Stomach (tissue), 9 donors: ENCODE measurements around the gene POLR2I. TPM values are rescaled to one million over a fixed set of nuclear protein-coding genes. Genes with fewer than 3 reads are reported as not detected.

Experiments used
- DNase-seq, 2 donors: peaks; one replicate each; pipeline versions ENCODE4 v3.0.0 to v3.0.0-alpha.2; 2013 to 2019
- H3K27ac ChIP-seq, 5 donors: fragments of 200-600 bp in 4 of 5; sonication (generic) in 4 of 5; one replicate each; pipeline ENCODE4 v1.5.1; 2013 to 2019; ENCODE audit warnings: mild to moderate bottlenecking in 1 of 5, moderate library complexity in 1 of 5
- H3K27me3 ChIP-seq, 3 donors: fragments of 200-600 bp; sonication (generic); one replicate each; pipeline ENCODE4 v1.5.1; 2017 to 2019; ENCODE audit warnings: mixed run types in 1 of 3
- H3K36me3 ChIP-seq, 4 donors: fragments of 200-600 bp; sonication (generic); 1 replicate in 3 of 4; 2 replicates in 1 of 4; pipeline ENCODE4 v1.5.1; 2016 to 2019
- H3K4me1 ChIP-seq, 4 donors: fragments of 200-600 bp; sonication (generic); one replicate each; pipeline ENCODE4 v1.5.1; 2016 to 2019
- H3K4me3 ChIP-seq, 4 donors: fragments of 200-600 bp; sonication (generic) in 3 of 4; one replicate each; pipeline ENCODE4 v1.5.1; 2016 to 2019; ENCODE audit warnings: mild to moderate bottlenecking in 1 of 4
- H3K9me3 ChIP-seq, 4 donors: fragments of 200-600 bp; sonication (generic); one replicate each; pipeline ENCODE4 v1.5.1; 2016 to 2019
- CTCF ChIP-seq, 7 experiments: fragments of 450-650 bp in 4 of 7; fragments of 200-600 bp in 3 of 7; sonication (generic) in 3 of 7; IDR thresholded peaks; one replicate each; pipeline ENCODE4 v1.5.1; 2016 to 2019; ENCODE audit warnings: antibody characterized with exemption in 7 of 7, control low read depth in 2 of 7, mild to moderate bottlenecking in 1 of 7
- EP300 ChIP-seq: sonication (generic); formaldehyde crosslinking; IDR thresholded peaks from one replicate; pipeline ENCODE4 v1.6.1; 2017; ENCODE audit warnings: antibody characterized with exemption
- POLR2A ChIP-seq, 4 donors: fragments of 450-650 bp; IDR thresholded peaks; one replicate each; pipeline ENCODE4 v1.6.1; 2016; ENCODE audit warnings: antibody characterized with exemption in 4 of 4, control low read depth in 2 of 4, mild to moderate bottlenecking in 1 of 4, moderate library complexity in 1 of 4
- POLR2AphosphoS5 ChIP-seq, 3 donors: sonication (generic); formaldehyde crosslinking; IDR thresholded peaks; one replicate each; pipeline ENCODE4 v1.6.1; 2016; ENCODE audit warnings: antibody characterized with exemption in 3 of 3
- WGBS, 5 donors: extraction: QIAGEN DNeasy Blood & Tissue Kit in 3 of 5; methylation state at CpG; one replicate each; pipeline versions ENCODE4 v1.1.5 to v1.1.7; 2013 to 2018; 5-methylcytosine and 5-hydroxymethylcytosine counted together
- intact Hi-C: fragments of 100-400 bp; cut with DNase I; formaldehyde crosslinking; loops from one replicate; pipeline ENCODE4 v1.15.1; 2023; ENCODE audit warnings: low total_unique reads
- polyA plus RNA-seq, 3 donors: library from polyadenylated mRNA; stranded (reverse); fragments of 200-250 nt; gene quantifications; one replicate each; pipeline ENCODE4 v1.2.3, GENCODE V29; 2013
- total RNA-seq, 5 donors: library from RNA; depleted of rRNA; stranded (reverse); fragments of >200 nt; gene quantifications; one replicate each; pipeline versions ENCODE4 v1.1.0 to v1.2.3, GENCODE V29; 2014 to 2016
- donor health status: healthy with polysubstance abuse.
- donor health status: Bipolar disorder and iron deficiency.
- donor health status: healthy.

Gene POLR2I
- total and polyA plus RNA-seq, 8 donors, result 16.2 to 199 (median 89.6) TPM

GRCh38 chr19:36103842-36104552 lies 10.7 kb downstream of the POLR2I start:
- Histone ChIP-seq H3K27me3 (no peaks in the 10 kb centered on the region), H3K36me3 (peaks cover 0 to 36% (median 21%) of the 10 kb centered on the region in 4 donors), H3K4me1 (no peaks in the 10 kb centered on the region), H3K4me3 (no peak overlapping the region), H3K27ac (no peak overlapping the region), H3K9me3 (no peaks in the 10 kb centered on the region)
- 89 to 93% (median 92%) methylated on average over 9 to 12 of the region's 12 CpGs for WGBS, 5 donors
- DNase-seq, result no peak
- intact Hi-C loops, result no loop called here
- TF ChIP-seq CTCF (IDR thresholded peaks at IDR 0.05) (no peak), POLR2A (IDR thresholded peaks at IDR 0.05) (no peak), EP300 (no peak), POLR2AphosphoS5 (IDR thresholded peaks at IDR 0.05) (no peak)

GRCh38 chr19:36103040-36103626 lies 11.5 kb downstream of the POLR2I start:
- Histone ChIP-seq H3K27me3 (no peaks in the 10 kb centered on the region), H3K4me3 (no peak overlapping the region), H3K4me1 (no peaks in the 10 kb centered on the region), H3K9me3 (no peaks in the 10 kb centered on the region), H3K27ac (no peak overlapping the region), H3K36me3 (peaks cover 0 to 35% (median 19%) of the 10 kb centered on the region in 4 donors)
- no peak for TF ChIP-seq POLR2A (IDR thresholded peaks at IDR 0.05)
- TF ChIP-seq EP300, result no peak
- TF ChIP-seq POLR2AphosphoS5 (IDR thresholded peaks at IDR 0.05), result no peak
- no peak for TF ChIP-seq CTCF (IDR thresholded peaks at IDR 0.05)
- 90 to 95% (median 92%) methylated on average over 13 to 24 of the region's 24 CpGs for WGBS, 5 donors
- no peak for DNase-seq
- intact Hi-C loops, result no loop called here

GRCh38 chr19:36101550-36102327 lies 12.9 kb downstream of the POLR2I start:
- Histone ChIP-seq H3K9me3 (no peaks in the 10 kb centered on the region), H3K27ac (no peak overlapping the region), H3K4me1 (no peaks in the 10 kb centered on the region), H3K4me3 (no peak overlapping the region), H3K36me3 (peaks cover 0 to 21% (median 13%) of the 10 kb centered on the region in 4 donors), H3K27me3 (no peaks in the 10 kb centered on the region)
- intact Hi-C loops, result no loop called here
- TF ChIP-seq EP300 (no peak), POLR2AphosphoS5 (IDR thresholded peaks at IDR 0.05) (no peak), POLR2A (IDR thresholded peaks at IDR 0.05) (no peak), CTCF (IDR thresholded peaks at IDR 0.05) (no peak)
- DNase-seq, result no peak
- 90 to 92% (median 91%) methylated on average over 23 to 27 of the region's 27 CpGs for WGBS, 5 donors

- WGBS, 5 donors, result 67 to 82% (median 73%) methylated on average over 2 to 5 of the region's 5 CpGs
- Histone ChIP-seq H3K4me1 (no peaks in the 10 kb centered on the region), H3K27ac (no peak overlapping the region), H3K27me3 (no peaks in the 10 kb centered on the region), H3K36me3 (peaks cover 0 to 17% (median 6%) of the 10 kb centered on the region in 4 donors), H3K4me3 (no peak overlapping the region), H3K9me3 (no peaks in the 10 kb centered on the region)
- intact Hi-C loops, result no loop called here
- no peak for DNase-seq
- TF ChIP-seq EP300 (no peak), CTCF (IDR thresholded peaks at IDR 0.05) (no peak), POLR2A (IDR thresholded peaks at IDR 0.05) (no peak), POLR2AphosphoS5 (IDR thresholded peaks at IDR 0.05) (no peak)
Observed at GRCh38 chr19:36100476-36100875, 14.2 kb downstream of the POLR2I start.
